ENCODE data around the gene DLG5. TPM values are rescaled to one million over a fixed set of nuclear protein-coding genes. Genes with fewer than 3 reads are reported as not detected.
A peak's percentile ranks its signal among the peaks of the same experiment; 100 is the strongest.

Gene DLG5
- total RNA-seq, 1 experiment from 2014 or later: 81.7 TPM

GRCh38 chr10:77936697-77937567 is 10.4 kb upstream of the DLG5 start:
- no peak for DNase-seq
- BruUV-seq (replicated peaks): no TSS peak
- TF ChIP-seq CTCF (conservative IDR thresholded peaks at IDR 0.05) (no peak), EZH2 (IDR thresholded peaks at IDR 0.05; ENCODE audit: low read depth) (no peak)
- H3K4me3 ChIP-seq: no peak overlapping the region
- peaks cover 12% of the 10 kb centered on the region for H3K4me1 ChIP-seq (replicated peaks; ENCODE audit: insufficient read depth)
- no peak overlapping the region for H3K4me2 ChIP-seq
- H3K27ac ChIP-seq: no peak overlapping the region
- ChIA-PET CTCF (no interaction called here), POLR2A (ENCODE audit: unreplicated experiment) (no interaction called here)
- no peaks in the 10 kb centered on the region for H3K36me3 ChIP-seq (ENCODE audit: low read depth)
- no peaks in the 10 kb centered on the region for H3K9me2 ChIP-seq (ENCODE audit: insufficient read depth)
- H3F3A ChIP-seq (ENCODE audit: insufficient read depth, low read depth): peaks cover 5% of the 10 kb centered on the region; the same call in 1 of the 2 replicates
- H3K9me3 ChIP-seq (ENCODE audit: insufficient read depth, low read depth): no peaks in the 10 kb centered on the region
- no peaks in the 10 kb centered on the region for H3K79me2 ChIP-seq (ENCODE audit: low read depth)
- intact Hi-C loops (cut with micrococcal nuclease; ENCODE audit: unreplicated experiment): no loop called here
- H3K27me3 ChIP-seq (ENCODE audit: insufficient read depth, low read depth): no peaks in the 10 kb centered on the region
- H4K20me1 ChIP-seq (ENCODE audit: insufficient read depth): no peaks in the 10 kb centered on the region
- no peak overlapping the region for H2AFZ ChIP-seq

GRCh38 chr10:77932016-77932715 is 5.6 kb upstream of the DLG5 start:
- Histone ChIP-seq H3K4me1 (replicated peaks; ENCODE audit: insufficient read depth) (no peaks in the 10 kb centered on the region), H3K79me2 (ENCODE audit: low read depth) (no peaks in the 10 kb centered on the region), H3K27me3 (ENCODE audit: insufficient read depth, low read depth) (no peaks in the 10 kb centered on the region), H3K4me2 (no peak overlapping the region), H3K36me3 (ENCODE audit: low read depth) (no peaks in the 10 kb centered on the region), H4K20me1 (ENCODE audit: insufficient read depth) (no peaks in the 10 kb centered on the region), H3K4me3 (no peak overlapping the region), H2AFZ (no peak overlapping the region), H3K9me3 (ENCODE audit: insufficient read depth, low read depth) (no peaks in the 10 kb centered on the region), H3K27ac (no peak overlapping the region), H3F3A (ENCODE audit: insufficient read depth, low read depth) (peaks cover 13% of the 10 kb centered on the region), H3K9me2 (ENCODE audit: insufficient read depth) (no peaks in the 10 kb centered on the region)
- no peak for DNase-seq
- no TSS peak for BruUV-seq (replicated peaks)
- intact Hi-C loops (cut with micrococcal nuclease; ENCODE audit: unreplicated experiment): no loop called here
- CTCF ChIA-PET: interaction anchor here (0.6 kb wide), 1 partner anchor 1207 kb away, joined by 3 read pairs; no protein-coding TSS in a partner anchor
- POLR2A ChIA-PET (ENCODE audit: unreplicated experiment): interaction anchor here (0.7 kb wide), 1 partner anchor 43 kb away, joined by 3 read pairs; no protein-coding TSS in a partner anchor
- TF ChIP-seq EZH2 (IDR thresholded peaks at IDR 0.05; ENCODE audit: low read depth) (no peak), CTCF (conservative IDR thresholded peaks at IDR 0.05) (no peak)

DNA sequence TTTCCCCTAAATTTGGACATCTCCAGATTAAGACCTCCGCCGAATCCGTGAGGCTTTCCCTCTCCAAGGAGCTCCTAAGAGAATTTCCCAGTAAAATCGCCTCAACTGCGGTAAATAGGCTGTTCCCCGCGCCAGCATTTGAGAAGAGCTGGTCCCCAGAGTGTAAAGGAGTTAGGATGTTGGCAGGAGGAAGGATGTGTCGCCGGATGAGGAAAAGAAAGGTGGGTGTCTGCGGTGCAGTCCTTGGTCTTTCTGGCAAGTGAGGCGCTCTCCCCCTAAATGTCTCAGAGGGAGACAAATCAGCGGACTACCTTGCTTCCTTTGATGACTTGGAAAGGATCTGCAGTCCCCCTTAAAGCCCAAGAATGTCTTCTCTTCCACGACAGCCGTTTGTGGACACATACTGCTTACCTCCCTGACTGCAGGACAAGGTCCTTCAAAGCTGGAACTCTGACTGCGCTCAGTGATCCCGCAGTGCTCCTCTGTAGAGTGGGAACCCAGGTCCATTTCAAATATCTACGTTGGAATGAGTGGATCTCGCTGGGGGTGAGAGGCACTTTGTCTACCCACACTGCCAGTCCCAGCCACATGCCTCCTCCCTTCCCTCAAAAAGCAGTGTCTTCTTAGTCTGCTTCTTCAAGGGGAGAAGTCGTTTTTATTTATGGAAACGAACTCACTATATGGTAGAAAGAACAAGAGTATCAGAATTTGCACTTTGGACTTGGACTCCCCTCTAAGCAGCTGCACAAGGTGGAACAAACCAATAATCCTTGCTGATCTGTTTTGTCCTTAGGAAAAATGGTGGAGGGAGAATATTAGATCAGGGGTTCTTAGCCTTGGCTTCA is 1.1 kb upstream of the DLG5 start:
- no peak overlapping the region for H3K27ac ChIP-seq
- peak overlapping the region; percentile 78 for H3K4me2 ChIP-seq
- no peak for TF ChIP-seq CTCF (conservative IDR thresholded peaks at IDR 0.05)
- TF ChIP-seq EZH2 (IDR thresholded peaks at IDR 0.05; ENCODE audit: low read depth): no peak
- H3K9me3 ChIP-seq (ENCODE audit: insufficient read depth, low read depth): no peaks in the 10 kb centered on the region
- ChIA-PET POLR2A (ENCODE audit: unreplicated experiment) (interaction anchor here (0.7 kb wide), 1 partner anchor 16 kb away, joined by 8 read pairs; no protein-coding TSS in a partner anchor), CTCF (interaction anchor here (0.5 to 0.7 kb wide), 2 partner anchors 10 to 755 kb away, joined by 3 to 11 read pairs; no protein-coding TSS in a partner anchor)
- no peaks in the 10 kb centered on the region for H3K9me2 ChIP-seq (ENCODE audit: insufficient read depth)
- intact Hi-C loops (cut with micrococcal nuclease; ENCODE audit: unreplicated experiment): loop anchor here (1.0 to 5.0 kb wide), 2 partner anchors 22 to 45 kb away; no protein-coding TSS in a partner anchor
- H3F3A ChIP-seq (ENCODE audit: insufficient read depth, low read depth): peaks cover 19% of the 10 kb centered on the region
- peaks cover 14% of the 10 kb centered on the region for H4K20me1 ChIP-seq (ENCODE audit: insufficient read depth)
- H3K79me2 ChIP-seq (ENCODE audit: low read depth): peaks cover 34% of the 10 kb centered on the region
- no peaks in the 10 kb centered on the region for H3K36me3 ChIP-seq (ENCODE audit: low read depth)
- H3K4me3 ChIP-seq: peak overlapping the region; percentile 80; the same call in 1 of the 2 replicates
- H3K4me1 ChIP-seq (replicated peaks; ENCODE audit: insufficient read depth): peaks cover 23% of the 10 kb centered on the region
- no peaks in the 10 kb centered on the region for H3K27me3 ChIP-seq (ENCODE audit: insufficient read depth, low read depth)
- no peak for DNase-seq
- peak overlapping the region; percentile 69; the same call in 1 of the 2 replicates for H2AFZ ChIP-seq
- TSS peak; percentile 62 for BruUV-seq (replicated peaks)

Measured in PC-9 (cell line).